Activated B cell treated with CpG ODN at 0.5 μM for 24 hours (primary cell): ENCODE measurements around the gene CRACDL. TPM values are rescaled to one million over a fixed set of nuclear protein-coding genes. Genes with fewer than 3 reads are reported as not detected.

Experiments used
- ATAC-seq: fragments of 200-7000 bp; cut with Tn5 transposase; one replicate; pipeline ENCODE4 v1.10.0; 2021; ENCODE audit warnings: low read depth, mild to moderate bottlenecking, moderate library complexity
- CTCF ChIA-PET: fragments of 350-600 bp; sonication (Branson Sonifier 250); formaldehyde crosslinking; loops from one replicate; lab custom pipeline; 2021; ENCODE audit warnings: antibody characterized with exemption; lab: Charles Lee
- POLR2A ChIA-PET: fragments of 350-600 bp; sonication (Branson Sonifier 250); formaldehyde crosslinking; loops from one replicate; lab custom pipeline; 2021; ENCODE audit warnings: antibody characterized with exemption; lab: Charles Lee
- DNase-seq: peaks from one replicate; pipeline ENCODE4 v3.0.0; 2022
- H3K27ac Mint-ChIP-seq: one replicate; pipeline ENCODE4 v1.8.0; 2020; ENCODE audit warnings: mixed read lengths
- H3K27me3 Mint-ChIP-seq: one replicate; pipeline ENCODE4 v1.8.0; 2021; ENCODE audit warnings: mixed read lengths
- H3K36me3 Mint-ChIP-seq: one replicate; pipeline ENCODE4 v1.8.0; 2021; ENCODE audit warnings: low read depth, mixed read lengths
- H3K4me1 Mint-ChIP-seq: one replicate; pipeline ENCODE4 v1.8.0; 2021; ENCODE audit warnings: mixed read lengths
- H3K4me3 Mint-ChIP-seq: one replicate; pipeline ENCODE4 v1.8.0; 2020; ENCODE audit warnings: mild to moderate bottlenecking, mixed read lengths
- H3K9me3 Mint-ChIP-seq: one replicate; pipeline ENCODE4 v1.8.0; 2020; ENCODE audit warnings: mixed read lengths
- CTCF ChIP-seq: fragments of 200-600 bp; IDR thresholded peaks from one replicate; pipeline ENCODE4 v1.8.0; 2022; ENCODE audit warnings: antibody characterized with exemption, mild to moderate bottlenecking
- intact Hi-C: fragments of 100-400 bp; cut with micrococcal nuclease; formaldehyde crosslinking; loops from one replicate; pipeline ENCODE4 v1.15.1; 2024
- total RNA-seq: library from RNA; stranded (reverse); gene quantifications from 2 replicates; pipeline ENCODE4 v1.2.3, GENCODE V29; 2022

The CRACDL gene
- total RNA-seq, 1 donor from 2014 or later, result not detected

- CTCF ChIA-PET, result no interaction called here
- POLR2A ChIA-PET, result no interaction called here
- DNase-seq (no peak), ATAC-seq (no peak)
- Mint-ChIP-seq H3K4me3 (no peak overlapping the region), H3K9me3 (no peaks in the 10 kb centered on the region), H3K27ac (no peak overlapping the region), H3K36me3 (no peaks in the 10 kb centered on the region), H3K27me3 (peaks cover 7% of the 10 kb centered on the region), H3K4me1 (peaks cover 63% of the 10 kb centered on the region)
- intact Hi-C loops, result no loop called here
- TF ChIP-seq CTCF, result no peak
Measured at GRCh38 chr2:98769114-98769476, 166.9 kb downstream of the CRACDL start.

- ATAC-seq (no peak), DNase-seq (no peak)
- CTCF ChIA-PET, result interaction anchor here (0.7 kb wide), 1 partner anchor 10 kb away, joined by 3 read pairs; no protein-coding TSS in a partner anchor
- no peaks in the 10 kb centered on the region for H3K9me3 Mint-ChIP-seq
- intact Hi-C loops, result no loop called here
- peaks cover 7% of the 10 kb centered on the region for H3K27me3 Mint-ChIP-seq
- POLR2A ChIA-PET, result no interaction called here
- no peak overlapping the region for H3K27ac Mint-ChIP-seq
- no peaks in the 10 kb centered on the region for H3K36me3 Mint-ChIP-seq
- H3K4me1 Mint-ChIP-seq, result peaks cover 69% of the 10 kb centered on the region
- H3K4me3 Mint-ChIP-seq, result no peak overlapping the region
- TF ChIP-seq CTCF, result no peak
Measured at GRCh38 chr2:98768384-98769113, 167.5 kb downstream of the CRACDL start.

GRCh38 chr2:98764499-98764898 lies 171.5 kb downstream of the CRACDL start:
- Mint-ChIP-seq H3K9me3 (no peaks in the 10 kb centered on the region), H3K36me3 (no peaks in the 10 kb centered on the region), H3K4me1 (peaks cover 75% of the 10 kb centered on the region), H3K27ac (no peak overlapping the region), H3K27me3 (peaks cover 7% of the 10 kb centered on the region), H3K4me3 (peak overlapping the region; percentile 32)
- intact Hi-C loops, result no loop called here
- ChIA-PET CTCF (interaction anchor here (1.0 kb wide), 1 partner anchor 115 kb away, joined by 3 read pairs; no protein-coding TSS in a partner anchor), POLR2A (no interaction called here)
- no peak for TF ChIP-seq CTCF
- DNase-seq, result no peak
- ATAC-seq, result no peak

- Mint-ChIP-seq H3K36me3 (no peaks in the 10 kb centered on the region), H3K27ac (no peak overlapping the region), H3K27me3 (peaks cover 7% of the 10 kb centered on the region), H3K4me1 (peaks cover 78% of the 10 kb centered on the region), H3K4me3 (peak overlapping the region; percentile 2), H3K9me3 (no peaks in the 10 kb centered on the region)
- intact Hi-C loops, result no loop called here
- ChIA-PET POLR2A (no interaction called here), CTCF (no interaction called here)
- ATAC-seq (no peak), DNase-seq (no peak)
- TF ChIP-seq CTCF, result no peak
Measured at GRCh38 chr2:98763209-98763951, 172.6 kb downstream of the CRACDL start.

GRCh38 chr2:98761909-98762308 lies 174.1 kb downstream of the CRACDL start:
- ChIA-PET CTCF (no interaction called here), POLR2A (interaction anchor here (1.5 kb wide), 1 partner anchor 10 kb away, joined by 4 read pairs; no protein-coding TSS in a partner anchor)
- intact Hi-C loops, result no loop called here
- Mint-ChIP-seq H3K4me3 (no peak overlapping the region), H3K36me3 (no peaks in the 10 kb centered on the region), H3K4me1 (peaks cover 93% of the 10 kb centered on the region), H3K27ac (no peak overlapping the region), H3K9me3 (no peaks in the 10 kb centered on the region), H3K27me3 (peaks cover 4% of the 10 kb centered on the region)
- DNase-seq (no peak), ATAC-seq (no peak)
- TF ChIP-seq CTCF, result no peak
